T-helper 1 cell treated with Interleukin-12 subunit alpha and Interleukin-12 subunit beta and Interleukin-4 antibody, amounts not matched to agents 30 μg/mL and 1 μg/mL, for 36 hours (primary cell): ENCODE results near the gene EXOSC2.

ENCODE experiments used
- H3K27ac Mint-ChIP-seq: one replicate; pipeline ENCODE4 v1.8.0; 2021; ENCODE audit warnings: mild to moderate bottlenecking, mixed read lengths
- H3K27me3 Mint-ChIP-seq: one replicate; pipeline ENCODE4 v1.8.0; 2021; ENCODE audit warnings: low read depth, mixed read lengths
- H3K36me3 Mint-ChIP-seq: one replicate; pipeline ENCODE4 v1.8.0; 2021; ENCODE audit warnings: low read depth, mixed read lengths
- H3K4me1 Mint-ChIP-seq: one replicate; pipeline ENCODE4 v1.8.0; 2021; ENCODE audit warnings: low read depth, mixed read lengths
- H3K4me3 Mint-ChIP-seq: one replicate; pipeline ENCODE4 v1.8.0; 2021; ENCODE audit warnings: mild to moderate bottlenecking, moderate library complexity, mixed read lengths
- H3K9me3 Mint-ChIP-seq: one replicate; pipeline ENCODE4 v1.8.0; 2021; ENCODE audit warnings: mixed read lengths

EXOSC2 gene

GRCh38 chr9:130728721-130729120 lies 35.1 kb downstream of the EXOSC2 start:
- no peaks in the 10 kb centered on the region for H3K4me1 Mint-ChIP-seq
- H3K9me3 Mint-ChIP-seq, result no peaks in the 10 kb centered on the region
- H3K27ac Mint-ChIP-seq, result no peak overlapping the region
- no peaks in the 10 kb centered on the region for H3K27me3 Mint-ChIP-seq
- no peaks in the 10 kb centered on the region for H3K36me3 Mint-ChIP-seq
- no peak overlapping the region for H3K4me3 Mint-ChIP-seq

DNA sequence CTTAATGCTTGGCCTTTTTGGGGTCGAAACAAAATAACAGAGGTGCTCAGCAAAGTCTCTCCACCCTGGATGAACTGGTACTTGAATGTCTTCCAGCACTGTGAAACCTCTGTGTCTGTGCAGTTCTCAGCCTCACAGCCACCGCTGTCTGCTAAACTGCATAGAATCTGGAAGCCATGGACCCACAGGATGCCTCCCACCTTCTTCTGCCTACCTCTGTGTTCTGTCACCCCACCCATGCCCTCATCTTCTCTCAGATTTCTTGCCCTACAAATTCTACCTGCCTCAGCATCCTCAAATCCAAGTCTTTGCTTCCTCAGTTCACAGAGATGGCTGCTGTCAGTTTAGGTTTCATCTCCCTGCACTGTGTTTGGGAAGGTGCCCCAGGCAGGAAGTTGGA lies 35.6 kb downstream of the EXOSC2 start:
- Mint-ChIP-seq H3K27ac (no peak overlapping the region), H3K4me1 (no peaks in the 10 kb centered on the region), H3K36me3 (no peaks in the 10 kb centered on the region), H3K27me3 (no peaks in the 10 kb centered on the region), H3K9me3 (no peaks in the 10 kb centered on the region), H3K4me3 (no peak overlapping the region)

- Mint-ChIP-seq H3K27ac (no peak overlapping the region), H3K27me3 (no peaks in the 10 kb centered on the region), H3K36me3 (no peaks in the 10 kb centered on the region), H3K9me3 (no peaks in the 10 kb centered on the region), H3K4me3 (no peak overlapping the region), H3K4me1 (no peaks in the 10 kb centered on the region)
These were observed 37.8 kb downstream of the EXOSC2 start for GRCh38 chr9:130731355-130731754.

- Mint-ChIP-seq H3K4me1 (no peaks in the 10 kb centered on the region), H3K4me3 (no peak overlapping the region), H3K36me3 (no peaks in the 10 kb centered on the region), H3K27ac (no peak overlapping the region), H3K9me3 (no peaks in the 10 kb centered on the region), H3K27me3 (no peaks in the 10 kb centered on the region)
These were observed 38.6 kb downstream of the EXOSC2 start for GRCh38 chr9:130732136-130732535.

GRCh38 chr9:130732793-130733221 lies 39.2 kb downstream of the EXOSC2 start:
- Mint-ChIP-seq H3K4me1 (no peaks in the 10 kb centered on the region), H3K4me3 (no peak overlapping the region), H3K9me3 (no peaks in the 10 kb centered on the region), H3K27me3 (no peaks in the 10 kb centered on the region), H3K36me3 (no peaks in the 10 kb centered on the region), H3K27ac (no peak overlapping the region)

DNA sequence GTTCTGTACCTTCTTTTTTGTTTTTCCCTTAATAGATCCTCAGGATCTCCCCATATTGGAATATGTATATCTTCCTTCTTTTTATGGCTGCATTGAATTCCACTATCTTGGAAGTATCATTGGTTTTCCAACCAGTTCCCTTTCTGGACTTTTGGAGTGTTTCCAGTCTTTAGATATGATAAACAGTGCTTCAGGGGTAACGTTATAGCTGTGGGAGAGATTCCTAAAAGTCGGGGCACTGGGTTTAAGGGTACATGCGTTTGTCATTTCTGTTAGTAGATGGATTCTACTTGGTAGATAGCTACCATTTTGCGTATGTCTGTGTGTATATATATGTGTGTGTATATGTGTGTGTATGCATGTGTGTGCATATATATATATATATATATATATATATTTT lies 42.0 kb downstream of the EXOSC2 start:
- no peak overlapping the region for H3K27ac Mint-ChIP-seq
- no peaks in the 10 kb centered on the region for H3K36me3 Mint-ChIP-seq
- no peaks in the 10 kb centered on the region for H3K27me3 Mint-ChIP-seq
- no peaks in the 10 kb centered on the region for H3K4me1 Mint-ChIP-seq
- H3K9me3 Mint-ChIP-seq, result no peaks in the 10 kb centered on the region
- no peak overlapping the region for H3K4me3 Mint-ChIP-seq

- no peaks in the 10 kb centered on the region for H3K4me1 Mint-ChIP-seq
- no peaks in the 10 kb centered on the region for H3K27me3 Mint-ChIP-seq
- no peak overlapping the region for H3K4me3 Mint-ChIP-seq
- no peaks in the 10 kb centered on the region for H3K9me3 Mint-ChIP-seq
- no peak overlapping the region for H3K27ac Mint-ChIP-seq
- no peaks in the 10 kb centered on the region for H3K36me3 Mint-ChIP-seq
These were observed 43.3 kb downstream of the EXOSC2 start for GRCh38 chr9:130736834-130737233.

DNA sequence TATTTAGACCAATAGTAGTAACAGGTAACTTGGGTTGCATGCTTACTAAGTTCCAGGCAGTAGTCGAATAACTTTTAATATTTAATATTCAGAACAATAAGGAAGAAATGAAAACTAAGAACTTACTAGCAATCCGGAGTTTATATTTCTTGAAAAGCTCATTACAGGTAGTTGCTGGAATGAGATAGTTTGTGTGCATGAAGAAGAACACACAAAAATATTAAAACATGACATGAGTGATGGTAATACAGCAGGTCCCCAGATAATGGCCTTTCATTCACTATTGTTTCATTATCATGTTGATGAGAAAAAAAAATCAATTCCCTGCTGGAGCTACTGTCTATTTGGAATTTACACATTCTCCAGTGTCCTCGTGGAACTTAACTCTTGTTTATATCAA lies 44.7 kb downstream of the EXOSC2 start:
- Mint-ChIP-seq H3K27ac (no peak overlapping the region), H3K4me1 (no peaks in the 10 kb centered on the region), H3K36me3 (no peaks in the 10 kb centered on the region), H3K9me3 (no peaks in the 10 kb centered on the region), H3K27me3 (no peaks in the 10 kb centered on the region), H3K4me3 (no peak overlapping the region)

DNA sequence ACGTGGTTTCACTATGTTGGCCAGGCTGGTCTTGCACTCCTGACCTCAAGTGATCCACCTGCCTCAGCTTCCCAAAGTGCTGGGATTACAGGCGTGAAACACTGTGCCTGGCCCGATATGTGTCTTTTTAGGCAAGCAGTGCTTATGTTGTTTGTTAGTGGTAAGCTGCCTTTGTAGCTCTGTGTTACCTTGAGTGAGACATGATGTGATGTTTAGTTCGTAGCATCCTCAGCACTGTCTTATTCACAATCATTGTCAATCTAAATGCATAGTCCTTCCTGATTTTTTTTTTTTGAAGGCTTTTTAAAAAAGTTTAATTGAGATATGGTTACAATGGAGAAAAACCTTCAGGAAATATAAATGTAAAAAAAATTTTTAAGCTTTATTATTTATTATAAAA lies 45.5 kb downstream of the EXOSC2 start:
- H3K9me3 Mint-ChIP-seq, result no peaks in the 10 kb centered on the region
- no peaks in the 10 kb centered on the region for H3K27me3 Mint-ChIP-seq
- no peaks in the 10 kb centered on the region for H3K4me1 Mint-ChIP-seq
- no peak overlapping the region for H3K4me3 Mint-ChIP-seq
- H3K27ac Mint-ChIP-seq, result no peak overlapping the region
- no peaks in the 10 kb centered on the region for H3K36me3 Mint-ChIP-seq

DNA sequence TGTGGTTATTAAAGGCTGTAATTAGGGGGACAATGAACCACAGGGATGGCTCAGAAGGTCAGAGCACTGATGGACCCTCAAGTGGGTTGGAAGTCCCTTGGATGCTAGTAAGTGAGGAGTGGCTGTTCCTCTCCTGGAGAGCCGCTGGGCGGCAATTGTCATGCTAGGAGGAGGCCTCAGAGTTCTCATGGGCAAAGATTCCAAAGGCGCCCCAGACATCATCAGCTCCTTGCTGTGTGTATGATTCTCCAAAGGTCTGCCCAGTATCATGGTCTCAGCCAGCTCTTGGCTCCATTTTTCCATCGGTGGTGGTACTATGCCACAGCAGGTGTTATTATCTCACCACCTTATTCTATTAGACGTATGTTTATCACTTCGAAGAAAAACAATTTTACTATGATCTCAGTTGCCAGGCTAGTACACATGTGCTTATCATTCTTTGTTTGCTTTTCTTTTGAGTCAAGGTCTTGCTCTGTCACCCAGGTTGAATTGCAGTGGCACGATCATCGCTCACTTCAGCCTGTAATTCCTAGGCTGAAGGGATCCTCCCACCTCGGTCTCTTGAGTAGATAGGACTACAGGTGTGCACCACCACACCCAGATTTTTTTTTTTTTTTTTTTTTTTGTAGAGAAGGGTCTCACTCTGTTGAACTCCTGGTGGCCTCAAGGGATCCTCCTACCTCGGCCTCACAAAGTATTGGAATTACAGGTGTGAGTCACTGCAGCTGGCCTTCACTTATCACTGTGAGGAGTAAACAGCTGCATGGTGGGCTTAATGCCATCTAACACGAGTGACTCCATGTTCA lies 46.8 kb downstream of the EXOSC2 start:
- no peak overlapping the region for H3K4me3 Mint-ChIP-seq
- no peak overlapping the region for H3K27ac Mint-ChIP-seq
- H3K27me3 Mint-ChIP-seq, result no peaks in the 10 kb centered on the region
- H3K36me3 Mint-ChIP-seq, result no peaks in the 10 kb centered on the region
- no peaks in the 10 kb centered on the region for H3K9me3 Mint-ChIP-seq
- H3K4me1 Mint-ChIP-seq, result no peaks in the 10 kb centered on the region

DNA sequence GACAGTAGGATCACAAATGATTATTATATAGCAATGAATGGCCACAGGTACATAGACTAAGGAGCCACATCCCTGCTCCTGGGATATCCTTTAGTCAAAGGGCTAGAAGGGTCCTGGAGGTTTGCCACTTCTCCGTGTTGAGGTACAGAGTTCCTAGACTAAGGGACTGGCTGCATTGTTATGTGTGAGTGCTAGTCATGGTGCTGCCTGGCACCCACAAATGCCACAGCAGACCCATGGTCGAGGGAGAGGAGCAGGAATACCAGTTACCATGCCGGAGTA lies 47.4 kb downstream of the EXOSC2 start:
- Mint-ChIP-seq H3K36me3 (no peaks in the 10 kb centered on the region), H3K4me1 (no peaks in the 10 kb centered on the region), H3K27ac (no peak overlapping the region), H3K27me3 (no peaks in the 10 kb centered on the region), H3K4me3 (no peak overlapping the region), H3K9me3 (no peaks in the 10 kb centered on the region)

DNA sequence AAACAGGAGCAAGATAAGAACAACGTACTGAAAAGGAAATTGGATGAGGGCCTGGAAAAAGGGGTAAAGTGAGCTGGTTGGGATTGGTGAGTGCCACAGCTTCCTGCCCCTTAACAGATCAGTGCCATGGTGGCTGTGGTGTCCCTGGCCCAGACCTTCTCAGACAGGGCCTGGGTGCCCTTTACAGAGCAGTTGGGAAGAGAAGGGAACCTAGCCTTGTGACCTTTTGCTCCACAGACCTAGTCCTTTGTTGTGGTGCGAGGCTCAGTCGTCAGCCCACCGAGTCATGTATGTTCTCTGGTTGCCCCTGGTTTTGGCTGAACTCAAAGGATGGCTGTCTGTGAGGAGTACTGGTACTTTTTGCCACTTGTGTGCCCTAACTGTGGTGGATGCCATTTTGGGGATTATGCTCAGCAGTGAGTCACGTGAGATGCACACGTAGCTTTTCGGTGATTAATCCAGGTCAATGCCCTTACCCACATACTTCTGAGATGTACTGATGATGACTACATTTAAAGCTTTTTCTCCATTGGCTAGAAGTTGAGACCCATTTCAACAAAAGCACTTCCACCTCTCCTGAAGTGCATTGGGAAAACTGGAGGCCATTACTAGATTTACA lies 48.4 kb downstream of the EXOSC2 start:
- H3K4me1 Mint-ChIP-seq, result no peaks in the 10 kb centered on the region
- no peaks in the 10 kb centered on the region for H3K36me3 Mint-ChIP-seq
- no peak overlapping the region for H3K27ac Mint-ChIP-seq
- no peaks in the 10 kb centered on the region for H3K27me3 Mint-ChIP-seq
- H3K9me3 Mint-ChIP-seq, result no peaks in the 10 kb centered on the region
- H3K4me3 Mint-ChIP-seq, result no peak overlapping the region

GRCh38 chr9:130743656-130744055 lies 50.1 kb downstream of the EXOSC2 start:
- Mint-ChIP-seq H3K36me3 (no peaks in the 10 kb centered on the region), H3K4me1 (no peaks in the 10 kb centered on the region), H3K9me3 (no peaks in the 10 kb centered on the region), H3K4me3 (no peak overlapping the region), H3K27ac (no peak overlapping the region), H3K27me3 (no peaks in the 10 kb centered on the region)

DNA sequence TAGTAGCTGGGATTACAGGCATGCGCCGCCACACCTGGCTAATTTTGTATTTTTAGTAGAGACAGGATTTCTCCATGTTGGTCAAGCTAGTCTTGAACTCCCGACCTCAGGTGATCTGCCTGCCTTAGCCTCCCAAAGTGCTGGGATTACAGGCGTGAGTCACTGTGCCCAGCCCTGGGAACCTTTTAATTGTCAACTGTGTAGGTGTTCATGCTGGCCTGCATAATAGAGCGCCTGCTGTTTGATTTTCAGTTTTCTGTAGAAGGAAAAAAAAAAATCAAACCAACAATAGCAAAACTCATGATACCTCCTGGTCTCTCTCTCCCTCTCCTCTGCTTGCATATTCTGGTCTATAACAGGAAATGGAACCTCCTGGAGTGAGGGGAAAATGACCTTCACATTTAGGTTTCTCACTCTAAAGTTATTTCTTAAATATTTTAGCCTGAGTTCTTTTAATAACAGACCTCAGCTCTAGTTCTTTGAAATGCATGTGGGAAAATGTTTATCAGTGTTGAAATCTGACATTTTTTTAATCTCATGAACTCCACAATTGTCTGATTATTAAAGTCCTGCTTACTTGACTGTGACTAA lies 51.7 kb downstream of the EXOSC2 start:
- no peak overlapping the region for H3K27ac Mint-ChIP-seq
- no peak overlapping the region for H3K4me3 Mint-ChIP-seq
- H3K4me1 Mint-ChIP-seq, result no peaks in the 10 kb centered on the region
- no peaks in the 10 kb centered on the region for H3K36me3 Mint-ChIP-seq
- H3K27me3 Mint-ChIP-seq, result no peaks in the 10 kb centered on the region
- H3K9me3 Mint-ChIP-seq, result no peaks in the 10 kb centered on the region

- Mint-ChIP-seq H3K36me3 (no peaks in the 10 kb centered on the region), H3K4me1 (no peaks in the 10 kb centered on the region), H3K9me3 (no peaks in the 10 kb centered on the region), H3K27ac (no peak overlapping the region), H3K27me3 (no peaks in the 10 kb centered on the region), H3K4me3 (no peak overlapping the region)
These were observed 52.2 kb downstream of the EXOSC2 start for GRCh38 chr9:130745829-130746228.
